HepG2 (cell line): ENCODE measurements around the gene EEF1AKMT1. TPM values are rescaled to one million over a fixed set of nuclear protein-coding genes. Genes with fewer than 3 reads are reported as not detected.

Source experiments
- GTF2F1 ChIP-seq: fragments of 150-350 bp; IDR thresholded peaks from 2 replicates; pipeline ENCODE4 v1.6.1; 2014; ENCODE audit warnings: low read length
- IRF2 ChIP-seq: IDR thresholded peaks from 2 replicates; pipeline ENCODE4 v1.6.1; 2018; ENCODE audit warnings: missing genetic modification reagents, missing compliant biosample characterization
- JARID2 ChIP-seq: sonication (generic); formaldehyde crosslinking; IDR thresholded peaks from 2 replicates; pipeline ENCODE4 v1.8.1; 2023; ENCODE audit warnings: missing genetic modification reagents, inconsistent platforms; ENCODE audit not compliant: insufficient replicate concordance
- MAFK ChIP-seq, 2 experiments: IDR thresholded peaks in 1 of 2; conservative IDR thresholded peaks in 1 of 2; 2 replicates each; pipeline ENCODE4 v1.6.1; 2011; ENCODE audit warnings: improper control_type of control experiment in 2 of 2, low read length in 2 of 2
- NAIF1 ChIP-seq: sonication (generic); formaldehyde crosslinking; IDR thresholded peaks from 2 replicates; pipeline ENCODE4 v1.5.0; 2020; ENCODE audit warnings: mild to moderate bottlenecking, missing genetic modification reagents, borderline replicate concordance
- SP1 ChIP-seq, 2 experiments: fragments of 450-650 bp in 1 of 2; sonication (generic) in 1 of 2; formaldehyde crosslinking in 1 of 2; IDR thresholded peaks; 2 replicates each; pipeline versions ENCODE4 v1.4.0 to v1.6.1; 2016 to 2020; ENCODE audit warnings: missing genetic modification reagents in 1 of 2
- SRF ChIP-seq: IDR thresholded peaks from 2 replicates; pipeline ENCODE4 v1.6.1; 2011; ENCODE audit warnings: mild to moderate bottlenecking, low read depth, low read length, moderate library complexity
- ZNF230 ChIP-seq: sonication (generic); formaldehyde crosslinking; IDR thresholded peaks from 2 replicates; pipeline ENCODE4 v1.4.0; 2020; ENCODE audit warnings: mild to moderate bottlenecking, missing genetic modification reagents
- ZNF251 ChIP-seq: sonication (generic); formaldehyde crosslinking; IDR thresholded peaks from 2 replicates; pipeline ENCODE4 v1.9.0; 2021; ENCODE audit warnings: mild to moderate bottlenecking, missing genetic modification reagents
- ZNF501 ChIP-seq: sonication (generic); formaldehyde crosslinking; IDR thresholded peaks from 2 replicates; pipeline ENCODE4 v1.5.1; 2020; ENCODE audit warnings: mild to moderate bottlenecking, moderate library complexity, missing genetic modification reagents
- ZNF674 ChIP-seq: sonication (generic); formaldehyde crosslinking; IDR thresholded peaks from 2 replicates; pipeline ENCODE4 v1.5.0; 2020; ENCODE audit warnings: low read depth, mild to moderate bottlenecking, missing genetic modification reagents
- polyA plus RNA-seq, 8 experiments: library from polyadenylated mRNA; depleted of rRNA in 3 of 8; stranded (reverse) in 7 of 8; unstranded in 1 of 8; fragments of >200 nt; fragmentation: Illumina TruSeq in 4 of 8; extraction: Trizol in 4 of 8; gene quantifications; 2 replicates each; pipeline versions ENCODE4 v1.2.1 to v1.2.3, GENCODE V29; 2011 to 2016; ENCODE audit warnings: low read depth in 4 of 8, missing spikeins in 1 of 8, mixed read lengths in 1 of 8; ENCODE audit not compliant: insufficient read depth in 1 of 8
- total RNA-seq, 5 experiments: library from RNA; depleted of rRNA; stranded (reverse); fragments of >200 nt; fragmentation: Illumina TruSeq; extraction: Trizol; gene quantifications; 2 replicates each; pipeline ENCODE4 v1.2.3, GENCODE V29; 2016; ENCODE audit warnings: low read depth in 1 of 5
- TF ChIP-seq, protein P1 (sequence below): sonication (generic); formaldehyde crosslinking; IDR thresholded peaks from 2 replicates; pipeline ENCODE4 v1.4.0; 2020; ENCODE audit warnings: missing genetic modification reagents, borderline replicate concordance
- TF ChIP-seq, protein P2 (sequence below): sonication (generic); formaldehyde crosslinking; IDR thresholded peaks from 2 replicates; pipeline ENCODE4 v1.4.0; 2020; ENCODE audit warnings: mild to moderate bottlenecking, missing genetic modification reagents
- TF ChIP-seq, protein P3 (sequence below): IDR thresholded peaks from 2 replicates; pipeline ENCODE4 v1.6.1; 2016; ENCODE audit warnings: mild to moderate bottlenecking, missing biosample characterization, missing genetic modification reagents
- TF ChIP-seq, protein P4 (sequence below): sonication (generic); formaldehyde crosslinking; IDR thresholded peaks from 2 replicates; pipeline ENCODE4 v1.5.0; 2020; ENCODE audit warnings: mild to moderate bottlenecking, missing genetic modification reagents, borderline replicate concordance
- TF ChIP-seq, protein P5 (sequence below): sonication (generic); formaldehyde crosslinking; IDR thresholded peaks from 2 replicates; pipeline ENCODE4 v1.4.0; 2020; ENCODE audit warnings: missing genetic modification reagents; ENCODE audit errors: not compliant biosample characterization
- TF ChIP-seq, protein P6 (sequence below): sonication (generic); formaldehyde crosslinking; IDR thresholded peaks from 2 replicates; pipeline ENCODE4 v1.4.0; 2020; ENCODE audit warnings: mild to moderate bottlenecking, missing genetic modification reagents

Gene EEF1AKMT1
- total and polyA plus RNA-seq, 2 of the 13 experiments (the other 11 are each of a cell fraction or from before 2014, with no cell fraction given) = 6.0 to 16.1 TPM

DNA sequence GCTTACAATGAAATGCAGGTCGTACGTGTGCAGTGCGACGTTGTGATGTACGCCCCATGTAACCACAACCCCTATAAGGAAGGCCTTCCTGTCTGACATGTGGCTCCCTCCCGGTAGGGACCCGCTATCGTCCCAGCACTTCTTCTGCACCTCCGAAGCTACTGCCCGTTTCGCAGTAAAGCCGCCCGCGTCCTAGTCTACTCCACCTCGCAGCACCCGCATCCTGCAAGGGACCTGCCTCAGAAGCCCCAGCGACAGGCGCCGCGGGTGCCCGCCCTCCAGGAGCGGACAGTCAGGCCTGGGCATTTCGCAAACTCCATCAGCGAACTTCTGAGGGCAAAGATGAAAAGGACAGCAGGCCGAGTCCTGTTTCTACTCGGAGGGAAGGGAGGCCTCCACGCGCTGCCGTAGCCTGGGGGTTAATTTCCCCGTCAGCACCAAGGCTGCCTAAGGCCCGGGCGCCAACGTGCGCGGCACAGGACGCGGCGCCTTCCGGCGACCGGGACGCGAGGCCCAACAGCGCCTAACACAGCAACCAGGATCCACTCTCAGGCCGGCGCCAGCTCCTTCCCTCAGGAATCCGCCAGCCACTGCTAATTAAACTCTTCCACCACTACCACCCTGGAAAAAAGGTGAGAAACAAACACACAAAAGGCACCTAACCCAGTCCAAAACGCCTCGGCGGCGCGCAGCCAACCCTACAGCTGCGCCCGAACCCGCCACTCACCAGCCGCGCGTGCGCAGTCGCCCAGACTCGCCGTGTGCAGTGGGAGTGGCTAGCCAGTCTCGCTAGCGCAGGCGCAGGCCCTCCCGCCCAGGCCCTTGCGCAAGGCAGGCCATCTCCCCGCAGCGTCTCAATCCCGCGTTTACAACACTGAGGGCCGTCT lies at the start of gene EEF1AKMT1 (continued):
- TF ChIP-seq, protein P1, sequence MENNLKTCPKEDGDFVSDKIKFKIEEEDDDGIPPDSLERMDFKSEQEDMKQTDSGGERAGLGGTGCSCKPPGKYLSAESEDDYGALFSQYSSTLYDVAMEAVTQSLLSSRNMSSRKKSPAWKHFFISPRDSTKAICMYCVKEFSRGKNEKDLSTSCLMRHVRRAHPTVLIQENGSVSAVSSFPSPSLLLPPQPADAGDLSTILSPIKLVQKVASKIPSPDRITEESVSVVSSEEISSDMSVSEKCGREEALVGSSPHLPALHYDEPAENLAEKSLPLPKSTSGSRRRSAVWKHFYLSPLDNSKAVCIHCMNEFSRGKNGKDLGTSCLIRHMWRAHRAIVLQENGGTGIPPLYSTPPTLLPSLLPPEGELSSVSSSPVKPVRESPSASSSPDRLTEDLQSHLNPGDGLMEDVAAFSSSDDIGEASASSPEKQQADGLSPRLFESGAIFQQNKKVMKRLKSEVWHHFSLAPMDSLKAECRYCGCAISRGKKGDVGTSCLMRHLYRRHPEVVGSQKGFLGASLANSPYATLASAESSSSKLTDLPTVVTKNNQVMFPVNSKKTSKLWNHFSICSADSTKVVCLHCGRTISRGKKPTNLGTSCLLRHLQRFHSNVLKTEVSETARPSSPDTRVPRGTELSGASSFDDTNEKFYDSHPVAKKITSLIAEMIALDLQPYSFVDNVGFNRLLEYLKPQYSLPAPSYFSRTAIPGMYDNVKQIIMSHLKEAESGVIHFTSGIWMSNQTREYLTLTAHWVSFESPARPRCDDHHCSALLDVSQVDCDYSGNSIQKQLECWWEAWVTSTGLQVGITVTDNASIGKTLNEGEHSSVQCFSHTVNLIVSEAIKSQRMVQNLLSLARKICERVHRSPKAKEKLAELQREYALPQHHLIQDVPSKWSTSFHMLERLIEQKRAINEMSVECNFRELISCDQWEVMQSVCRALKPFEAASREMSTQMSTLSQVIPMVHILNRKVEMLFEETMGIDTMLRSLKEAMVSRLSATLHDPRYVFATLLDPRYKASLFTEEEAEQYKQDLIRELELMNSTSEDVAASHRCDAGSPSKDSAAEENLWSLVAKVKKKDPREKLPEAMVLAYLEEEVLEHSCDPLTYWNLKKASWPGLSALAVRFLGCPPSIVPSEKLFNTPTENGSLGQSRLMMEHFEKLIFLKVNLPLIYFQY (CRISPR knock-in tag) = peak; percentile 52
- TF ChIP-seq, protein P2, sequence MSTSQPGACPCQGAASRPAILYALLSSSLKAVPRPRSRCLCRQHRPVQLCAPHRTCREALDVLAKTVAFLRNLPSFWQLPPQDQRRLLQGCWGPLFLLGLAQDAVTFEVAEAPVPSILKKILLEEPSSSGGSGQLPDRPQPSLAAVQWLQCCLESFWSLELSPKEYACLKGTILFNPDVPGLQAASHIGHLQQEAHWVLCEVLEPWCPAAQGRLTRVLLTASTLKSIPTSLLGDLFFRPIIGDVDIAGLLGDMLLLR = peak; percentile 68; the same call in 1 of the 2 replicates
- TF ChIP-seq ZNF230 (CRISPR knock-in tag) (peak; percentile 95; the same call in 1 of the 2 replicates), SP1 (IDR thresholded peaks at IDR 0.05) (no peak), SP1 (CRISPR knock-in tag; IDR thresholded peaks at IDR 0.05) (peak; percentile 65), JARID2 (no peak), NAIF1 (CRISPR knock-in tag) (peak; percentile 90; the same call in 1 of the 2 replicates), MAFK (conservative IDR thresholded peaks at IDR 0.05 in 1 of 2, IDR thresholded peaks at IDR 0.05 in 1 of 2; ENCODE audit: low read length in 2 of 2) (no peak), SRF (peak; percentile 62; the same call in 1 of the 2 replicates), IRF2 (CRISPR knock-in tag) (peak; percentile 52), GTF2F1 (no peak), ZNF501 (CRISPR knock-in tag) (peak; percentile 96), ZNF674 (CRISPR knock-in tag) (no peak), ZNF251 (no peak)
- TF ChIP-seq, protein P3, sequence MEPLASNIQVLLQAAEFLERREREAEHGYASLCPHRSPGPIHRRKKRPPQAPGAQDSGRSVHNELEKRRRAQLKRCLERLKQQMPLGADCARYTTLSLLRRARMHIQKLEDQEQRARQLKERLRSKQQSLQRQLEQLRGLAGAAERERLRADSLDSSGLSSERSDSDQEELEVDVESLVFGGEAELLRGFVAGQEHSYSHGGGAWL (CRISPR knock-in tag) = peak; percentile 89
- TF ChIP-seq, protein P4, sequence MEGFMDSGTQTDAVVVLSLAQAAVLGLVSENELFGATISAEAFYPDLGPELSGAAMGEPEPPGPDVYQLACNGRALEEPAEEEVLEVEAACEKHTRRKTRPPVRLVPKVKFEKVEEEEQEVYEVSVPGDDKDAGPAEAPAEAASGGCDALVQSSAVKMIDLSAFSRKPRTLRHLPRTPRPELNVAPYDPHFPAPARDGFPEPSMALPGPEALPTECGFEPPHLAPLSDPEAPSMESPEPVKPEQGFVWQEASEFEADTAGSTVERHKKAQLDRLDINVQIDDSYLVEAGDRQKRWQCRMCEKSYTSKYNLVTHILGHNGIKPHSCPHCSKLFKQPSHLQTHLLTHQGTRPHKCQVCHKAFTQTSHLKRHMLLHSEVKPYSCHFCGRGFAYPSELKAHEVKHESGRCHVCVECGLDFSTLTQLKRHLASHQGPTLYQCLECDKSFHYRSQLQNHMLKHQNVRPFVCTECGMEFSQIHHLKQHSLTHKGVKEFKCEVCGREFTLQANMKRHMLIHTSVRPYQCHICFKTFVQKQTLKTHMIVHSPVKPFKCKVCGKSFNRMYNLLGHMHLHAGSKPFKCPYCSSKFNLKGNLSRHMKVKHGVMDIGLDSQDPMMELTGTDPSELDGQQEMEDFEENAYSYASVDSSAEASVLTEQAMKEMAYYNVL (CRISPR knock-in tag) = no peak
- TF ChIP-seq, protein P5, sequence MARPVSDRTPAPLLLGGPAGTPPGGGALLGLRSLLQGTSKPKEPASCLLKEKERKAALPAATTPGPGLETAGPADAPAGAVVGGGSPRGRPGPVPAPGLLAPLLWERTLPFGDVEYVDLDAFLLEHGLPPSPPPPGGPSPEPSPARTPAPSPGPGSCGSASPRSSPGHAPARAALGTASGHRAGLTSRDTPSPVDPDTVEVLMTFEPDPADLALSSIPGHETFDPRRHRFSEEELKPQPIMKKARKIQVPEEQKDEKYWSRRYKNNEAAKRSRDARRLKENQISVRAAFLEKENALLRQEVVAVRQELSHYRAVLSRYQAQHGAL = no peak
- TF ChIP-seq, protein P6, sequence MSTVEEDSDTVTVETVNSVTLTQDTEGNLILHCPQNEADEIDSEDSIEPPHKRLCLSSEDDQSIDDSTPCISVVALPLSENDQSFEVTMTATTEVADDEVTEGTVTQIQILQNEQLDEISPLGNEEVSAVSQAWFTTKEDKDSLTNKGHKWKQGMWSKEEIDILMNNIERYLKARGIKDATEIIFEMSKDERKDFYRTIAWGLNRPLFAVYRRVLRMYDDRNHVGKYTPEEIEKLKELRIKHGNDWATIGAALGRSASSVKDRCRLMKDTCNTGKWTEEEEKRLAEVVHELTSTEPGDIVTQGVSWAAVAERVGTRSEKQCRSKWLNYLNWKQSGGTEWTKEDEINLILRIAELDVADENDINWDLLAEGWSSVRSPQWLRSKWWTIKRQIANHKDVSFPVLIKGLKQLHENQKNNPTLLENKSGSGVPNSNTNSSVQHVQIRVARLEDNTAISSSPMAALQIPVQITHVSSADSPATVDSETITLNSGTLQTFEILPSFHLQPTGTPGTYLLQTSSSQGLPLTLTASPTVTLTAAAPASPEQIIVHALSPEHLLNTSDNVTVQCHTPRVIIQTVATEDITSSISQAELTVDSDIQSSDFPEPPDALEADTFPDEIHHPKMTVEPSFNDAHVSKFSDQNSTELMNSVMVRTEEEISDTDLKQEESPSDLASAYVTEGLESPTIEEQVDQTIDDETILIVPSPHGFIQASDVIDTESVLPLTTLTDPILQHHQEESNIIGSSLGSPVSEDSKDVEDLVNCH (CRISPR knock-in tag) = 0 out of 2 replicates have a peak, but pooled peaks have one; percentile 74
